Astrocyte (in vitro differentiated cells and primary cell): ENCODE measurements around the gene PRRG2. TPM values are rescaled to one million over a fixed set of nuclear protein-coding genes. Genes with fewer than 3 reads are reported as not detected.
A peak's percentile ranks its signal among the peaks of the same experiment; 100 is the strongest.

Source experiments
- DNase-seq: peaks from one replicate; pipeline ENCODE4 v3.0.0-alpha.2; 2010; ENCODE audit warnings: low read depth
- FAIRE-seq: peaks from 2 replicates; lab custom pipeline; 2011; peaks lifted over from hg19 to GRCh38; lab: Jason Lieb, UNC
- H2AFZ ChIP-seq: 2 replicates; pipeline ENCODE4 v1.6.0; 2012; ENCODE audit warnings: low read depth, low read length, inconsistent platforms
- H3K27ac ChIP-seq: 2 replicates; pipeline ENCODE4 v1.5.1; 2011; ENCODE audit warnings: low read depth, low read length, inconsistent platforms
- H3K27me3 ChIP-seq: 2 replicates; pipeline ENCODE4 v1.6.0; 2011; ENCODE audit warnings: low read length, inconsistent platforms; ENCODE audit not compliant: insufficient read depth
- H3K36me3 ChIP-seq: 2 replicates; pipeline ENCODE4 v1.5.1; 2011; ENCODE audit warnings: low read length, inconsistent platforms; ENCODE audit not compliant: insufficient read depth
- H3K4me1 ChIP-seq: 2 replicates; pipeline ENCODE4 v1.5.1; 2011; ENCODE audit warnings: low read length, inconsistent platforms; ENCODE audit not compliant: insufficient read depth
- H3K4me2 ChIP-seq: 2 replicates; pipeline ENCODE4 v1.6.0; 2012; ENCODE audit warnings: low read length, inconsistent platforms
- H3K4me3 ChIP-seq: 2 replicates; pipeline ENCODE4 v1.5.1; 2011; ENCODE audit warnings: low read depth, mild to moderate bottlenecking, low read length, inconsistent platforms; ENCODE audit not compliant: insufficient read depth
- H3K79me2 ChIP-seq: 2 replicates; pipeline ENCODE4 v1.6.0; 2012; ENCODE audit warnings: mild to moderate bottlenecking, low read length, inconsistent platforms; ENCODE audit not compliant: insufficient read depth
- H3K9ac ChIP-seq: 2 replicates; pipeline ENCODE4 v1.6.0; 2012; ENCODE audit warnings: mild to moderate bottlenecking, low read length, inconsistent platforms
- H3K9me3 ChIP-seq: 2 replicates; pipeline ENCODE4 v1.5.1; 2012; ENCODE audit warnings: low read depth, mild to moderate bottlenecking, low read length, inconsistent platforms; ENCODE audit not compliant: insufficient read depth
- H4K20me1 ChIP-seq: 2 replicates; pipeline ENCODE4 v1.6.0; 2012; ENCODE audit warnings: low read length, inconsistent platforms; ENCODE audit not compliant: insufficient read depth
- H3K27ac Mint-ChIP-seq: one replicate; pipeline ENCODE4 v1.8.0; 2021; ENCODE audit warnings: mild to moderate bottlenecking, mixed read lengths; ENCODE audit not compliant: unreplicated experiment
- H3K27me3 Mint-ChIP-seq: one replicate; pipeline ENCODE4 v1.8.0; 2021; ENCODE audit warnings: low read depth, mixed read lengths; ENCODE audit not compliant: unreplicated experiment
- H3K36me3 Mint-ChIP-seq: one replicate; pipeline ENCODE4 v1.8.0; 2021; ENCODE audit warnings: low read depth, mixed read lengths; ENCODE audit not compliant: unreplicated experiment
- H3K4me1 Mint-ChIP-seq: one replicate; pipeline ENCODE4 v1.8.0; 2021; ENCODE audit warnings: low read depth, mixed read lengths; ENCODE audit not compliant: unreplicated experiment
- H3K4me3 Mint-ChIP-seq: one replicate; pipeline ENCODE4 v1.8.0; 2021; ENCODE audit warnings: mild to moderate bottlenecking, moderate library complexity, mixed read lengths; ENCODE audit not compliant: unreplicated experiment
- H3K9me3 Mint-ChIP-seq: one replicate; pipeline ENCODE4 v1.8.0; 2021; ENCODE audit warnings: mild to moderate bottlenecking, mixed read lengths; ENCODE audit not compliant: unreplicated experiment
- EZH2 ChIP-seq: IDR thresholded peaks from 2 replicates; pipeline ENCODE4 v1.6.1; 2012; ENCODE audit warnings: mild to moderate bottlenecking, low read length, inconsistent platforms; ENCODE audit not compliant: insufficient read depth
- total RNA-seq: library from RNA; stranded (reverse); gene quantifications from 2 replicates; pipeline ENCODE4 v1.2.1, GENCODE V29; 2021
- TF ChIP-seq, protein P1 (sequence below): IDR thresholded peaks from 2 replicates; pipeline ENCODE4 v1.5.1; 2011; ENCODE audit warnings: low read depth, mild to moderate bottlenecking, inconsistent platforms, low read length, moderate library complexity; ENCODE audit not compliant: insufficient read depth

The PRRG2 gene
- total RNA-seq, 1 donor from 2014 or later = 1.3 TPM

DNA sequence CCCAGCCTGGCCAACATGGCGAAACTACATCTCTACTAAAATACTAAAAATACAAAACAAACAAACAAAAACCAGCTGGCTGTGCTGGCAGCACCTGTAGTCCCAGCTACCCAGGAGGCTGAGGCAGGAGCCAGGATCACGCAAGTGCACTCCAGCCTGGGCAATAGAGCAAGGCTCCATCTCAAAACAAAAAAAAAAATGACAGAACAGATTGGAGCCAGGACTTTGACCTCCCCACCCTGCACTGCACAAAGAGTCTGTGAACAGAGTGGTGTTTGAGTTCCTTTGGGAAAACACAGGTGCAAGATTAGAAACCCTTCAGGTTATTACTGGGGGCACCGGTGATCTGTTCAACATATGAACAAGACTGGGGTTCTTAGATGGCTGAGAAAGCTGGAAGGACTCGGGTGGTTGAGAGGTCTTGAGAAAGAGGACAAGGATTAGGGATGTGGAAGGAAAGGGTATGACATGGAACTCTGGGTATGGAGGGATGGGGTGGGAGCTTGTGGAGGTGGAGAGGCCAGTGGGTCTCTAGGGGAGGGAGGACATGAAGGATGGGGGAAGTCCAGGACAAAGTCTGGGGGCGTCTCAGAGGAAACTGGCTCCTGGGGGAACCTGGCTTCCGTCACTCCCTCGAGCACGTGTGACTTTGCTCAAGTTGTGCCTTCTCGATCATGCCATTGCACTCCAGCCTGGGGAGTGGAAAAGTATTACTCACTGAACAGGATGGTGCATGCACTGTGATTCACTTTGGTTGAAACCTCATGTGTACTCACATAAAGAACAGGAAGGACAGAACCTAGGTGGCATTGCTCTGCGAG, 27.5 kb upstream of the PRRG2 start:
- peak overlapping the region; percentile 5 for H3K9ac ChIP-seq
- H2AFZ ChIP-seq = no peak overlapping the region
- Mint-ChIP-seq H3K27ac (peak overlapping the region; percentile 55), H3K36me3 (peaks cover 15% of the 10 kb centered on the region), H3K4me1 (peaks cover 5% of the 10 kb centered on the region), H3K9me3 (no peaks in the 10 kb centered on the region), H3K27me3 (no peaks in the 10 kb centered on the region), H3K4me3 (peak overlapping the region; percentile 29)
- no peaks in the 10 kb centered on the region for H3K9me3 ChIP-seq
- no peaks in the 10 kb centered on the region for H3K27me3 ChIP-seq
- peaks cover 12% of the 10 kb centered on the region for H3K4me1 ChIP-seq
- peak overlapping the region; percentile 23 for H3K27ac ChIP-seq
- no peaks in the 10 kb centered on the region for H3K79me2 ChIP-seq
- H4K20me1 ChIP-seq = peaks cover 4% of the 10 kb centered on the region
- DNase-seq (peak; percentile 71), FAIRE-seq (peak; percentile 55)
- H3K4me2 ChIP-seq = no peak overlapping the region
- TF ChIP-seq, protein P1, sequence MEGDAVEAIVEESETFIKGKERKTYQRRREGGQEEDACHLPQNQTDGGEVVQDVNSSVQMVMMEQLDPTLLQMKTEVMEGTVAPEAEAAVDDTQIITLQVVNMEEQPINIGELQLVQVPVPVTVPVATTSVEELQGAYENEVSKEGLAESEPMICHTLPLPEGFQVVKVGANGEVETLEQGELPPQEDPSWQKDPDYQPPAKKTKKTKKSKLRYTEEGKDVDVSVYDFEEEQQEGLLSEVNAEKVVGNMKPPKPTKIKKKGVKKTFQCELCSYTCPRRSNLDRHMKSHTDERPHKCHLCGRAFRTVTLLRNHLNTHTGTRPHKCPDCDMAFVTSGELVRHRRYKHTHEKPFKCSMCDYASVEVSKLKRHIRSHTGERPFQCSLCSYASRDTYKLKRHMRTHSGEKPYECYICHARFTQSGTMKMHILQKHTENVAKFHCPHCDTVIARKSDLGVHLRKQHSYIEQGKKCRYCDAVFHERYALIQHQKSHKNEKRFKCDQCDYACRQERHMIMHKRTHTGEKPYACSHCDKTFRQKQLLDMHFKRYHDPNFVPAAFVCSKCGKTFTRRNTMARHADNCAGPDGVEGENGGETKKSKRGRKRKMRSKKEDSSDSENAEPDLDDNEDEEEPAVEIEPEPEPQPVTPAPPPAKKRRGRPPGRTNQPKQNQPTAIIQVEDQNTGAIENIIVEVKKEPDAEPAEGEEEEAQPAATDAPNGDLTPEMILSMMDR = no peak
- no peak for TF ChIP-seq EZH2
- H3K4me3 ChIP-seq = no peak overlapping the region
- peaks cover 11% of the 10 kb centered on the region for H3K36me3 ChIP-seq

DNA sequence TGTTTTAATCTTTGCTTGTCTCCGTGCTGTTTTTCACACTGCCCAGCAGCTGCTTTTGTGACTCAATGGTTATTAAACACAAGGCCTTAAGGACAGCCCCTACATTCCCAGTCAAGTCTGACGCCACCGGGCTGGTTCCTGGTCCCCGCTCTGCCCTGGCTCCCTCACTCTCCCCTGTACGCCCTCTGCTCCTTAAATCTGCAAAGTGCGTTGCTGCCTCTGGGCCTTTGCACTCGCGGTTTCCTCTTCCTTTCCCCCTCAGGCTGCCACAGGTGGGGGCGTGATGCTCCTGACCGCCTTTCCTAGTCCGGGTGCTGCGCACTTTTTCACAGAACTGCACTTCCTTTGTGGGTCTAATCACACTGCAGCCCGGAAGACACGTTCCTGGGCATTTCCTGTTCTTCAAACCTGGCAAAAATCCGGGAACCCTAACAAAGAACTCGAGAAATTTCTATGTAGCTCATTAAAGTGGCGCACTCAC, 26.4 kb upstream of the PRRG2 start:
- Histone ChIP-seq H3K9ac (no peak overlapping the region), H3K27ac (no peak overlapping the region), H3K4me3 (no peak overlapping the region), H2AFZ (no peak overlapping the region), H3K27me3 (no peaks in the 10 kb centered on the region), H3K79me2 (no peaks in the 10 kb centered on the region), H3K9me3 (no peaks in the 10 kb centered on the region), H3K4me1 (peaks cover 12% of the 10 kb centered on the region), H3K4me2 (no peak overlapping the region), H3K36me3 (peaks cover 14% of the 10 kb centered on the region), H4K20me1 (peaks cover 12% of the 10 kb centered on the region)
- H3K27ac Mint-ChIP-seq = peak overlapping the region; percentile 69
- TF ChIP-seq EZH2 = no peak
- TF ChIP-seq, protein P1 = no peak
- DNase-seq (no peak), FAIRE-seq (no peak)
- H3K4me1 Mint-ChIP-seq = peaks cover 5% of the 10 kb centered on the region
- H3K4me3 Mint-ChIP-seq = no peak overlapping the region
- H3K9me3 Mint-ChIP-seq = no peaks in the 10 kb centered on the region
- peaks cover 22% of the 10 kb centered on the region for H3K36me3 Mint-ChIP-seq
- H3K27me3 Mint-ChIP-seq = no peaks in the 10 kb centered on the region
